HEK293 (cell line): Measurements from ENCODE around the gene KCNE1.
"Not testable (repeated sequence)": the region's sequence is repeated elsewhere in the genome, so short reads cannot be mapped to it uniquely, and the experiment has no call there.

Experiments used
- CTCF ChIP-seq: fragments of 450-650 bp; formaldehyde crosslinking; IDR thresholded peaks from 2 replicates; pipeline ENCODE4 v1.5.1; 2016; ENCODE audit warnings: missing biosample characterization, missing genetic modification characterization
- ELK4 ChIP-seq: IDR thresholded peaks from 2 replicates; pipeline ENCODE4 v1.6.1; 2011; ENCODE audit warnings: mild to moderate bottlenecking, low read depth, low read length, borderline replicate concordance
- REST ChIP-seq: fragments of 450-650 bp; formaldehyde crosslinking; IDR thresholded peaks from 2 replicates; pipeline ENCODE4 v1.5.1; 2016; ENCODE audit warnings: missing biosample characterization, missing genetic modification characterization
- SP3 ChIP-seq: fragments of 450-650 bp; formaldehyde crosslinking; IDR thresholded peaks from 2 replicates; pipeline ENCODE4 v1.5.1; 2016; ENCODE audit warnings: missing biosample characterization, missing genetic modification characterization
- ZFP37 ChIP-seq: fragments of 450-650 bp; formaldehyde crosslinking; IDR thresholded peaks from 2 replicates; pipeline ENCODE4 v1.5.1; 2016; ENCODE audit warnings: missing biosample characterization, missing genetic modification characterization
- ZNF629 ChIP-seq: fragments of 450-650 bp; formaldehyde crosslinking; IDR thresholded peaks from 2 replicates; pipeline ENCODE4 v1.5.1; 2017; ENCODE audit warnings: missing biosample characterization, missing genetic modification characterization
- ZNF670 ChIP-seq: fragments of 450-650 bp; formaldehyde crosslinking; IDR thresholded peaks from 2 replicates; pipeline ENCODE4 v1.5.1; 2016; ENCODE audit warnings: missing biosample characterization, missing genetic modification characterization, low read depth
- ZNF776 ChIP-seq: fragments of 450-650 bp; formaldehyde crosslinking; IDR thresholded peaks from 2 replicates; pipeline ENCODE4 v1.5.0; 2017; ENCODE audit warnings: missing biosample characterization, missing genetic modification characterization, borderline replicate concordance

- TF ChIP-seq ZNF670 (tag by site-specific recombination); CTCF; ZFP37 (tag by site-specific recombination); SP3 (tag by site-specific recombination); ZNF629; REST; ZNF776 (tag by site-specific recombination); ELK4: not testable (repeated sequence)
These were observed 42.7 kb upstream of the KCNE1 start for GRCh38 chr21:34554670-34555069.
